ENCODE measurements around the gene FUNDC2. TPM values are rescaled to one million over a fixed set of nuclear protein-coding genes. Genes with fewer than 3 reads are reported as not detected.

FUNDC2 gene
- total RNA-seq, 1 donor from 2014 or later: 43.7 TPM

DNA sequence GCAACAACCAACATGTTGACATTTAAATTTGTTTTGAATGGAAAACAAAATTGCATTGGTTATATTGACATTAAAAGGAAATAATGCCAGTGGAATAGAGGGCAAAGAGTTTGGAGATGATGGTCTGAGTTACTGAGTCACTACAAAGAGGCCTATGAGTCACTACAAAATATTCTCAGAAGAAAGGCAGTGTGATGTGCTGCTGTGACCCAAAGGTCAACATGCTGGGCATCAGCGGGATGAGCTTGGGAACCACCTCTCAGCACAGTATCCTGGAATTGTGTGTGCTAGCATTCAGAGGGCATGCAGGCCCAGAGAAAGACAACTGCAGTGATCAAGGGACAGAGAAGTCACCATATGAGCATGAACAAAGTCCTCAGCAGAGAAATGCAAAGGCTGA lies 41.5 kb downstream of the FUNDC2 start:
- Histone ChIP-seq H3K27me3 (ENCODE audit: control insufficient read depth, insufficient read depth, low read length) (no peaks in the 10 kb centered on the region), H3K4me3 (ENCODE audit: low read depth, low read length) (no peak overlapping the region), H3K36me3 (ENCODE audit: control insufficient read depth, insufficient read depth, low read length) (no peaks in the 10 kb centered on the region)
- no peak for DNase-seq (ENCODE audit: low read depth)
- TF ChIP-seq, protein P1, sequence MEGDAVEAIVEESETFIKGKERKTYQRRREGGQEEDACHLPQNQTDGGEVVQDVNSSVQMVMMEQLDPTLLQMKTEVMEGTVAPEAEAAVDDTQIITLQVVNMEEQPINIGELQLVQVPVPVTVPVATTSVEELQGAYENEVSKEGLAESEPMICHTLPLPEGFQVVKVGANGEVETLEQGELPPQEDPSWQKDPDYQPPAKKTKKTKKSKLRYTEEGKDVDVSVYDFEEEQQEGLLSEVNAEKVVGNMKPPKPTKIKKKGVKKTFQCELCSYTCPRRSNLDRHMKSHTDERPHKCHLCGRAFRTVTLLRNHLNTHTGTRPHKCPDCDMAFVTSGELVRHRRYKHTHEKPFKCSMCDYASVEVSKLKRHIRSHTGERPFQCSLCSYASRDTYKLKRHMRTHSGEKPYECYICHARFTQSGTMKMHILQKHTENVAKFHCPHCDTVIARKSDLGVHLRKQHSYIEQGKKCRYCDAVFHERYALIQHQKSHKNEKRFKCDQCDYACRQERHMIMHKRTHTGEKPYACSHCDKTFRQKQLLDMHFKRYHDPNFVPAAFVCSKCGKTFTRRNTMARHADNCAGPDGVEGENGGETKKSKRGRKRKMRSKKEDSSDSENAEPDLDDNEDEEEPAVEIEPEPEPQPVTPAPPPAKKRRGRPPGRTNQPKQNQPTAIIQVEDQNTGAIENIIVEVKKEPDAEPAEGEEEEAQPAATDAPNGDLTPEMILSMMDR (IDR thresholded peaks at IDR 0.05; ENCODE audit: insufficient read depth, low read length, poor library complexity, severe bottlenecking): no peak

DNA sequence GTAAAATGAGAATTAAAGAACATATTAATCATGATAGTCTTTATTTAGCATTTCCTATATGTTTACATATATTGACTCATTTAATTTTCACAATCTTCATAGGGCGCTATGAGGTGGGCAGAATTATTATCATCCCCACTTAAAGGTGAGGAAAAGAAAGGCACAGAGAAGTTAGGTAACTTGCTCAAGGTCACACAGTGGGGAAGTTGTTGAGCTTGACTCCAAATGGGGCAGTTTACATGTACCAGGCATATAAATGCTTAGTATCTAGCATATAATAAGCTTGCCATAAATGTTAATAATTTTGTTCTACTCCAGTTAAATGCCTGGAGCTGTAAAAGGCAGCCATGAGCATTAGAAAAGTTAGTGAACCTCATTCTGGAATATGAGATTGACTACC lies 42.8 kb downstream of the FUNDC2 start:
- no peak for DNase-seq (ENCODE audit: low read depth)
- Histone ChIP-seq H3K27me3 (ENCODE audit: control insufficient read depth, insufficient read depth, low read length) (no peaks in the 10 kb centered on the region), H3K36me3 (ENCODE audit: control insufficient read depth, insufficient read depth, low read length) (no peaks in the 10 kb centered on the region), H3K4me3 (ENCODE audit: low read depth, low read length) (peak overlapping the region; percentile 10)
- TF ChIP-seq, protein P1 (IDR thresholded peaks at IDR 0.05; ENCODE audit: insufficient read depth, low read length, poor library complexity, severe bottlenecking): no peak

DNA sequence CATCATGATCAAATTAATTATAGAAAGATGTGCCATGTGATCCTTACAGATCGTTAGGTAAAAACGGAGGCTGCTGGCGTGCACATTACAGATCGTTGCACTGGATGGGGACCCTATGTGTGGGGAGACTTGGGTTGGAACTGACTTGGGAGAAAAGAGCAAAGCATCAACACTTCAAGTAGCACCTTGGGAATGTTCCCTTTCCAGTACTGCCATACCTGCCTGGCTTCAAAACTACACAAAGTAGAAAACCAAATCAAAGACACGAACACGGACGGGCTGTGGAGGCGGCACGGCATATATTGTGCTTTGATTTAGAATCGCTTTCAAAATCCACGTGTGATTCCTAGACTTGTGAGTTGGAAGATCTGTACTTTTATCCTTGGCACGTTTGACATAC lies 43.4 kb downstream of the FUNDC2 start:
- TF ChIP-seq, protein P1 (IDR thresholded peaks at IDR 0.05; ENCODE audit: insufficient read depth, low read length, poor library complexity, severe bottlenecking): no peak
- H3K27me3 ChIP-seq (ENCODE audit: control insufficient read depth, insufficient read depth, low read length): no peaks in the 10 kb centered on the region
- no peaks in the 10 kb centered on the region for H3K36me3 ChIP-seq (ENCODE audit: control insufficient read depth, insufficient read depth, low read length)
- no peak for DNase-seq (ENCODE audit: low read depth)
- peak overlapping the region; percentile 59 for H3K4me3 ChIP-seq (ENCODE audit: low read depth, low read length)

DNA sequence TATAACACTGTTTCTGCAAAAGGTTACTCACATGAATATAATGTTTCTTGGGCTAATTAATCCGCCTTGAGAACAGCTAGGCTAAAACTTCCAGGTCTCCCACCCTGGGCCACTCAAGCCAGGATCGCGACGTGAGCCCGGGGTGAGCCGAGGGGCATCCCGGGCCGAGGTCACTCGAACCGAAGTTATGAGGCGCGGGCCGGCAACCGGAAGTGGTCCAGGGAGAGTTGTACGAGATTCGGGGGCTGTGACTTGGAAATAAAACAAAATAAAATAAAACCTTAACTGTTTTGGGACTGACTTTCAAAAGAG lies 44.0 kb downstream of the FUNDC2 start:
- no peak for DNase-seq (ENCODE audit: low read depth)
- Histone ChIP-seq H3K4me3 (ENCODE audit: low read depth, low read length) (peak overlapping the region; percentile 59), H3K36me3 (ENCODE audit: control insufficient read depth, insufficient read depth, low read length) (no peaks in the 10 kb centered on the region), H3K27me3 (ENCODE audit: control insufficient read depth, insufficient read depth, low read length) (no peaks in the 10 kb centered on the region)
- TF ChIP-seq, protein P1 (IDR thresholded peaks at IDR 0.05; ENCODE audit: insufficient read depth, low read length, poor library complexity, severe bottlenecking): no peak

- TF ChIP-seq, protein P1 (IDR thresholded peaks at IDR 0.05; ENCODE audit: insufficient read depth, low read length, poor library complexity, severe bottlenecking): no peak
- H3K4me3 ChIP-seq (ENCODE audit: low read depth, low read length): peak within 1 kb of the TSS; percentile 73
- no peaks in the 10 kb centered on the region for H3K27me3 ChIP-seq (ENCODE audit: control insufficient read depth, insufficient read depth, low read length)
- no peaks in the 10 kb centered on the region for H3K36me3 ChIP-seq (ENCODE audit: control insufficient read depth, insufficient read depth, low read length)
- no peak for DNase-seq (ENCODE audit: low read depth)
These were observed 44.5 kb downstream of the FUNDC2 start, which contains the start of the genes BRCC3, CMC4 and MTCP1 for GRCh38 chrX:155070975-155071693. TSS of gene BRCC3 (plus strand) at chrX:155071508. CDS start at chrX:155071528, 20 bp downstream. TSS of gene CMC4 (minus strand) at chrX:155071136. CDS start at chrX:155064023, 7,113 bp downstream. TSS of gene MTCP1 (minus strand) at chrX:155071136. CDS start at chrX:155066010, 5,126 bp downstream.
